Heart right ventricle (tissue), 16 donors: ENCODE data around the gene HRC. TPM values are rescaled to one million over a fixed set of nuclear protein-coding genes. Genes with fewer than 3 reads are reported as not detected.
"Not testable (repeated sequence)": the region's sequence is repeated elsewhere in the genome, so short reads cannot be mapped to it uniquely, and the experiment has no call there.

Experiments
- ATAC-seq, 8 donors: fragments of 200-7000 bp; cut with Tn5 transposase; one replicate each; pipeline ENCODE4 v1.9.1; 2020; ENCODE audit warnings: mild to moderate bottlenecking in 8 of 8, moderate library complexity in 8 of 8, moderate number of reproducible peaks in 1 of 8
- DNase-seq, 2 donors: peaks; one replicate each; pipeline ENCODE4 v3.0.0-alpha.2; 2020
- H3K27ac ChIP-seq, 10 donors: fragments of 200-600 bp; sonication (generic) in 2 of 10; one replicate each; pipeline versions ENCODE4 v1.5.0 to v1.8.0; 2020 to 2022; ENCODE audit warnings: mild to moderate bottlenecking in 3 of 10
- H3K27me3 ChIP-seq, 7 donors: fragments of 200-600 bp; one replicate each; pipeline ENCODE4 v1.8.0; 2021 to 2022; ENCODE audit warnings: mild to moderate bottlenecking in 2 of 7
- H3K36me3 ChIP-seq, 9 donors: fragments of 200-600 bp; sonication (generic) in 1 of 9; one replicate each; pipeline versions ENCODE4 v1.5.0 to v1.8.0; 2020 to 2022; ENCODE audit warnings: mild to moderate bottlenecking in 2 of 9
- H3K4me1 ChIP-seq, 9 donors: fragments of 200-600 bp; sonication (generic) in 1 of 9; one replicate each; pipeline versions ENCODE4 v1.5.0 to v1.8.0; 2020 to 2022; ENCODE audit warnings: mild to moderate bottlenecking in 4 of 9
- H3K4me3 ChIP-seq, 10 donors: fragments of 200-600 bp; sonication (generic) in 2 of 10; one replicate each; pipeline versions ENCODE4 v1.5.0 to v1.8.0; 2020 to 2022; ENCODE audit warnings: mild to moderate bottlenecking in 7 of 10, moderate library complexity in 2 of 10
- H3K9me3 ChIP-seq, 11 donors: fragments of 200-600 bp in 10 of 11; sonication (generic) in 2 of 11; one replicate each; pipeline versions ENCODE4 v1.5.0 to v1.8.0; 2013 to 2022; ENCODE audit warnings: mild to moderate bottlenecking in 2 of 11, control low read depth in 1 of 11, moderate library complexity in 1 of 11
- WGBS, 2 donors: extraction: QIAGEN DNeasy Blood & Tissue Kit; methylation state at CpG; one replicate each; pipeline ENCODE4 v1.1.7; 2013; ENCODE audit warnings: inconsistent platforms in 1 of 2; 5-methylcytosine and 5-hydroxymethylcytosine counted together
- intact Hi-C, 10 donors: fragments of 100-400 bp; cut with DNase I; formaldehyde crosslinking; loops; one replicate each; pipeline versions ENCODE4 v1.11.1 to v1.14.2; 2022
- polyA plus RNA-seq, 2 donors: library from polyadenylated mRNA; stranded (reverse); fragments of 200-250 nt; gene quantifications; one replicate each; pipeline ENCODE4 v1.2.3, GENCODE V29; 2013
- total RNA-seq, 10 donors: library from RNA; stranded (reverse); fragmentation: NEBNext Ultra II Directional in 3 of 10; extraction: Animal tissue kit (Norgen Biotek cat#: 25700) in 3 of 10; gene quantifications; one replicate each; pipeline versions ENCODE4 v1.2.1 to v1.2.4, GENCODE V29; 2021 to 2023
- TF ChIP-seq, protein P1 (sequence below), 9 donors: fragments of 200-600 bp; sonication (generic) in 2 of 9; IDR thresholded peaks; one replicate each; pipeline versions ENCODE4 v1.5.0 to v1.8.0; 2021 to 2022; ENCODE audit warnings: antibody characterized with exemption in 9 of 9, mild to moderate bottlenecking in 5 of 9, moderate library complexity in 1 of 9
- donor health status: Arrhythmogenic right ventricular cardiomyopathy.
- donor health status: ischemic (EF 13 %, LVEDD 7.1; RV severe dilation, severe dysfunction).
- donor health status: healthy with polysubstance abuse.
- donor health status: DM: no; HTN: yes; CAD: no.
- donor health status: DM: no; HTN: no; CAD: no.
- donor health status: ischemic (EF 25% LVEDD 6.9; RV normal size, moderate dysfunction).
- donor health status: ischemic (EF 25% LVEDD 5.7; RV mildly dilated, moderate dysfunction).
- donor health status: healthy.
- donor health status: DM: yes; HTN: yes; CAD: no.
- donor health status: Ischemic cardiomyopathy.
- donor health status: ischemic (EF 35%, LVEDD 5.7; RV mildly dilated, moderate dysfunction).
- donor health status: nonischemic (EF 11% LVEDD 7.7; RV severe dilation, severe dysfunction).
- donor health status: DM: yes; HTN: yes; CAD: no.
- donor health status: PGD.
- donor health status: ischemic (EF 29% LVEDD 5.4; RV normal size, mild dysfunction).
- donor health status: nonischemic (EF 23%, LVEDD 6.1; RV moderate dilation, normal function).

HRC gene
- total and polyA plus RNA-seq, 12 donors: 331 to 1,557 (median 1,008) TPM

DNA sequence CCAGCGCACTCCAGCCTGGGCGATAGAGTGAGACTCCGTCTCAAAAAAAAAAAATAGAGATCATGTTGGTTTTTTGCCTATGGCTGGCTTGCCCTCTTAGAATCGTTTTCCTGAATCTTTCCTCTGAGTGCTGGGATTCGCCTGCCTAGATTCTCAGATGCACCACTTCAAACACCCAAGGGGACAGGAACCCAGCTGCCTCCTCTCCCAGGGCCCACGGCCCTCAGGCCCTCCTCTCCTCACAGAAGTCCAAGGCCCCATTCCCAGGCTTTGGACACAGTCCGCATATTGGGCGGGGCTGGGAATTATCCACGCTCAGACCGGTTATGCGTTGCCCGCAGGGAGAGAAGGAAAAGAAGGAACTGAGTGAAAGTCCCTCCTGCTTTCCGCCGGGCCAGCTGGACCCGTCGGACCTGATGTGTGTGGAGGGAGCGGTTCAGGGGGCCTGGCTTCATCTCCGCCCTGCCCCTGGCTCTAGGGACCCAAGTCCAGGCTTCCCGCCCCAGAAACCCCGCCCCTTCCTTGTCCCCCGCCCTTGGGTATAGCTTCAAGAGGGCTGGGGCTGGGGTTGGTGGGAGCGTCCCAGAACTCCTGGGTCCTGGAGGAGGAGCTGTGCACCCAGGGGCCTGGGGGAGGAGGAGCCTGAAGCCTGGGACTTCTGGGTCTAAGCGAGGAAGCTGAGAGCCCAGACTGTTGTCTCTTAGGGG is 30.0 kb downstream of the HRC start:
- H3K9me3 ChIP-seq: no peaks in the 10 kb centered on the region
- no peak overlapping the region for H3K4me3 ChIP-seq
- H3K36me3 ChIP-seq: no peaks in the 10 kb centered on the region
- ATAC-seq (no peak), DNase-seq (peak in 1 of 2 donors; percentile 35)
- H3K27me3 ChIP-seq: peaks cover 0 to 9% (median 0%) of the 10 kb centered on the region in 7 donors
- intact Hi-C loops: no loop called here
- no peak overlapping the region for H3K27ac ChIP-seq
- TF ChIP-seq, protein P1, sequence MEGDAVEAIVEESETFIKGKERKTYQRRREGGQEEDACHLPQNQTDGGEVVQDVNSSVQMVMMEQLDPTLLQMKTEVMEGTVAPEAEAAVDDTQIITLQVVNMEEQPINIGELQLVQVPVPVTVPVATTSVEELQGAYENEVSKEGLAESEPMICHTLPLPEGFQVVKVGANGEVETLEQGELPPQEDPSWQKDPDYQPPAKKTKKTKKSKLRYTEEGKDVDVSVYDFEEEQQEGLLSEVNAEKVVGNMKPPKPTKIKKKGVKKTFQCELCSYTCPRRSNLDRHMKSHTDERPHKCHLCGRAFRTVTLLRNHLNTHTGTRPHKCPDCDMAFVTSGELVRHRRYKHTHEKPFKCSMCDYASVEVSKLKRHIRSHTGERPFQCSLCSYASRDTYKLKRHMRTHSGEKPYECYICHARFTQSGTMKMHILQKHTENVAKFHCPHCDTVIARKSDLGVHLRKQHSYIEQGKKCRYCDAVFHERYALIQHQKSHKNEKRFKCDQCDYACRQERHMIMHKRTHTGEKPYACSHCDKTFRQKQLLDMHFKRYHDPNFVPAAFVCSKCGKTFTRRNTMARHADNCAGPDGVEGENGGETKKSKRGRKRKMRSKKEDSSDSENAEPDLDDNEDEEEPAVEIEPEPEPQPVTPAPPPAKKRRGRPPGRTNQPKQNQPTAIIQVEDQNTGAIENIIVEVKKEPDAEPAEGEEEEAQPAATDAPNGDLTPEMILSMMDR (IDR thresholded peaks at IDR 0.05): no peak
- peaks cover 0 to 23% (median 11%) of the 10 kb centered on the region in 9 donors for H3K4me1 ChIP-seq
- WGBS, 2 donors: 37 to 44% methylated on average over 23 of the region's 23 CpGs

DNA sequence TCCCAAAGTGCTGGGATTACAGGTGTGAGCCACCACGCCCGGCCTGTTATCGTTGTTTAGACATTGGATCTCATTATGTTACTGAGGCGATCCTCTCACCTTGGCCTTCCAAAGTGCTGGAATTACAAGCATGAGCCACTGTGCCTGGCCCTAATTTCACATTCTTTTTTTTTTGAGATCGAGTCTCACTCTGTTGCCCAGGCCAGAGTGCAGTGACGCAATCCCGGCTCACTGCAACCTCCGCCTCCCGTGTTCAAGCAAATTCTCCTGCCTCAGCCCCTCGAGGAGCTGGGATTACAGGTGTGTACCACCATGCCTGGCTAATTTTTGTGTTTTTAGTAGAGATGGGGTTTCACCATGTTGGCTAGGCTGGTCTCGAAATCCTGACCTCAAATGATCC is 31.9 kb downstream of the HRC start:
- DNase-seq, H3K36me3 ChIP-seq, H3K27ac ChIP-seq, H3K9me3 ChIP-seq, intact Hi-C loops, H3K4me3 ChIP-seq, ATAC-seq: not testable (repeated sequence)
- H3K4me1 ChIP-seq: peaks cover 3 to 28% (median 19%) of the 10 kb centered on the region in 9 donors
- H3K27me3 ChIP-seq: peaks cover 0 to 19% (median 0%) of the 10 kb centered on the region in 7 donors
- WGBS, 2 donors: 91 to 96% methylated on average over 11 of the region's 11 CpGs

DNA sequence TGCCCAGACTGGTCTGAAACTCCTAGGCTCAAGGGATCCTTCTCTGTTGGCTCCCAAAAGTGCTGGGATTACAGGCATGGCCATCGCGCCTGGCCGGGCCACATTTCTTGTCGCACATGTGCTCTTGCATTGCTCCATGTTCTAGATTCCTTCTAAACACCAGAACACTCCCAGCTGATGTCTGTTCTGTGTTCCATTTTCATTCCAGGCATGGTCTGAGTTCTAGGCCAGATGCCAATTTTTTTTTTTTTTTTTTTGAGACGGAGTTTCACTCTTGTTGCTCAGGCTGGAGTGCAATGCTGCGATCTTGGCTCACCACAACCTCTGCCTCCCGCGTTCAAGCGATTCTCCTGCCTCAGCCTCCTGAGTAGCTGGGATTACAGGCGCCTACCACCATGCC is 33.4 kb downstream of the HRC start:
- Histone ChIP-seq H3K4me1 (peaks cover 11 to 32% (median 24%) of the 10 kb centered on the region in 9 donors), H3K27me3 (peaks cover 0 to 19% (median 0%) of the 10 kb centered on the region in 7 donors)
- intact Hi-C loops, H3K9me3 ChIP-seq, H3K4me3 ChIP-seq, H3K27ac ChIP-seq, H3K36me3 ChIP-seq, DNase-seq, ATAC-seq: not testable (repeated sequence)
- 76 to 79% methylated on average over 10 of the region's 10 CpGs for WGBS, 2 donors

DNA sequence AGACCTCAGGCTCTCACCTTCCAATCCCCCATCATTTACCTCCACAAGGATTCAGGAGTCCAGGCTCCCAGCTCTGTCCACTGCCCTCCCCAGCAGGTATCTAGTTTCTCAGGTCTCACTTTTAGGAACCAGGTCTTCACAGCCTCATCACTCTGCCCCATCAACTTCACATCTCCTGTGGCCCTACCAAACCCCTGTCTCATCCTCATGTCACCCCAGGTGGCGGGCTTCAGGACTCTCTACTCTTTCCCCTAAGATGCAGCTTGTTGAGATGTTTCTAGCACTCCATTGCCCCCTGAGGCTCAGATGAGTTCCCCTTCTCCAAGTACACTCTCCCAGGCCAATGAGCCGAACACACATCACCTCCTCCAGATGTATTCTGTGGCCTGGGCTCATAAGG is 34.3 kb downstream of the HRC start:
- DNase-seq: no peak
- 92 to 98% methylated on average over 2 of the region's 2 CpGs for WGBS, 2 donors
- H3K9me3 ChIP-seq: no peaks in the 10 kb centered on the region
- no peak for ATAC-seq
- H3K27ac ChIP-seq: no peak overlapping the region
- TF ChIP-seq, protein P1 (IDR thresholded peaks at IDR 0.05): no peak
- H3K36me3 ChIP-seq: no peaks in the 10 kb centered on the region
- no peak overlapping the region for H3K4me3 ChIP-seq
- intact Hi-C loops: no loop called here
- peaks cover 0 to 19% (median 0%) of the 10 kb centered on the region in 7 donors for H3K27me3 ChIP-seq
- peaks cover 11 to 34% (median 24%) of the 10 kb centered on the region in 9 donors for H3K4me1 ChIP-seq

DNA sequence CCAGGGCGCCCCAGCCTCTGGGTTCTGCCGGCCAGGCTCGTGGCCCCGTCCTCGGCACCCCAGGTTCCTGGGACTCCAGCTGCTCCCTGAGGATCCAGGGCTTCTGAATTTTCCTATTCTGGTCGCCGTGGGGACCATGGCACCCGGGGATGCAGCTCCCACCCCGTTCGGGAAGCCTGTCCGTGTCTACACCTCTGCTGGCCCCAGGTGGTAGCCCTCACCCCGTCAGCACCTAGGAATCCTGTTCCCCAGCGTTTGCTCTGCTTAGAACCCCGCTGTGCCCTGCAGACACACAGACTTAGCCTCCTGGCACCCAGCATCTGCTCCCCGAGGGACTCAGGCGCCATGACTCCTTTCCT is 34.9 kb downstream of the HRC start:
- Histone ChIP-seq H3K36me3 (no peaks in the 10 kb centered on the region), H3K27ac (no peak overlapping the region), H3K9me3 (no peaks in the 10 kb centered on the region), H3K27me3 (peaks cover 0 to 19% (median 0%) of the 10 kb centered on the region in 7 donors), H3K4me3 (peak overlapping the region in 7 of 10 donors; percentile 41 to 85 (median 67)), H3K4me1 (peaks cover 11 to 39% (median 24%) of the 10 kb centered on the region in 9 donors)
- ATAC-seq: no peak
- intact Hi-C loops: no loop called here
- TF ChIP-seq, protein P1 (IDR thresholded peaks at IDR 0.05): no peak
- 11 to 12% methylated on average over 16 of the region's 16 CpGs for WGBS, 2 donors
- DNase-seq: no peak
